Measurements from ENCODE around the gene MORC2. TPM values are rescaled to one million over a fixed set of nuclear protein-coding genes. Genes with fewer than 3 reads are reported as not detected.

MORC2 gene
- total RNA-seq, 2 experiments from 2014 or later: 20.3 to 20.9 TPM

DNA sequence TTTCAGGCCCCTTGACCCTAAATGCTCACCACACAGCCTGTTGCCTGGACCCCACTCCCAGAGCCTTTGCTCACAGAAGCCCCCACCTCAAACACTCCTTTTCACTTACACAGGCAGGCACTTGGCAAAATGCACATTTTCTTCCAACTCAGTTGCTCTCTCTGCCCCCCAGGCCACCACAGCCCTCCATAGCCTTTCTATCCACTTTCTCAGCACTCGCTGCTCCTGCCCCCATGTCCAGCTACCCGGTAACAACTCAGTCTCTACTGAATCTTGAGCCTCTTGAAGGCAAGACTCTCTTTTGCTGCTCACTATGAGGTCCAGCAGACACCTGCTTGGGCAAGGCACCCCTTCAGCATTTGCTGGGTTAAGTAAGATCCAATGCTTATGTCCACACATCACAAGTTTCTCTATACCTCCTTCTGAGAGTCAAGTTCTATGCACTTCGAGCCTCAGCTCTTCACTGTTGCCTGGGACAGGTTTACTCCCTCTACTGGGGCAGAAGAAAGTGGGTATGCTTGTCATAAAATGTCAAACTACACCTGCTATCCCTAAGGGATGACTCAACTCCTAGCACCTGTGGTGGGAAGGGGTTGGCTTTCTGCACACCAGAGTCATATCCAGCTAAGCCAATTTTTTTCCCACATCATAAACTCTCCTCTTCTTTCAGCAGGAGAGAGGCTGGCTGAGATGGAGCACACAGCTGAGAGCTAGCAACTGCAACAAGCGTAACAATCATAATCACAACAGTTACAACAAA is 36.9 kb downstream of the MORC2 start:
- no peak overlapping the region for H3K4me3 Mint-ChIP-seq
- DNase-seq: no peak
- intact Hi-C loops (cut with micrococcal nuclease): no loop called here
- POLR2A ChIA-PET: no interaction called here
- H3K36me3 Mint-ChIP-seq: peaks cover 59% of the 10 kb centered on the region
- peak overlapping the region; percentile 19 for H3K27ac Mint-ChIP-seq
- peaks cover 20% of the 10 kb centered on the region for H3K4me1 Mint-ChIP-seq (ENCODE audit: low read depth)
- no peaks in the 10 kb centered on the region for H3K9me3 Mint-ChIP-seq
- H3K27me3 Mint-ChIP-seq: no peaks in the 10 kb centered on the region
- CTCF ChIA-PET: interaction anchor here (0.9 to 1.7 kb wide), 4 partner anchors 9 to 297 kb away, joined by 4 to 8 read pairs (median 6); no protein-coding TSS in a partner anchor

DNA sequence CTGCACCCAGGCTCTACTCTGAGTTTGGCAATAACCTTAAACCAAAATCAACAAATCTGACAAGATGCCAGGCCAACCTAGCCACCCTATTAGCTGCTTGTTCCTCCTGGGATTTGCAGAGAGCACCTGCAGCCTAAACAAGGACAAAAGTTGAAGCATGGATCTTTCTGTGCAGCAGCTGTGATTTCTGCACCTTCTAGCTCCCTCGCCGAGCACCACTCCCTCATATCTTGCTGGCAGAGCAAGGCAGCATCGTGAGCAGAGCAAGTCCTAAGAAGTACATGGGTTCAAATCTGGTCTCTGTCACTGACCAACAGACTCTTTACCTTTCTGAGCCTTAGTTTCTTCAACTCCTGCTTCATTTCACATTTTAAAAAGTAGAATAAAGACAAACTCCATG is 38.3 kb downstream of the MORC2 start:
- no peaks in the 10 kb centered on the region for H3K9me3 Mint-ChIP-seq
- peaks cover 56% of the 10 kb centered on the region for H3K36me3 Mint-ChIP-seq
- ChIA-PET CTCF (no interaction called here), POLR2A (interaction anchor here (0.6 kb wide), 1 partner anchor 145 kb away, joined by 4 read pairs; no protein-coding TSS in a partner anchor)
- H3K27ac Mint-ChIP-seq: no peak overlapping the region
- DNase-seq: no peak
- no peaks in the 10 kb centered on the region for H3K27me3 Mint-ChIP-seq
- intact Hi-C loops (cut with micrococcal nuclease): no loop called here
- no peak overlapping the region for H3K4me3 Mint-ChIP-seq
- peaks cover 11% of the 10 kb centered on the region for H3K4me1 Mint-ChIP-seq (ENCODE audit: low read depth)

DNA sequence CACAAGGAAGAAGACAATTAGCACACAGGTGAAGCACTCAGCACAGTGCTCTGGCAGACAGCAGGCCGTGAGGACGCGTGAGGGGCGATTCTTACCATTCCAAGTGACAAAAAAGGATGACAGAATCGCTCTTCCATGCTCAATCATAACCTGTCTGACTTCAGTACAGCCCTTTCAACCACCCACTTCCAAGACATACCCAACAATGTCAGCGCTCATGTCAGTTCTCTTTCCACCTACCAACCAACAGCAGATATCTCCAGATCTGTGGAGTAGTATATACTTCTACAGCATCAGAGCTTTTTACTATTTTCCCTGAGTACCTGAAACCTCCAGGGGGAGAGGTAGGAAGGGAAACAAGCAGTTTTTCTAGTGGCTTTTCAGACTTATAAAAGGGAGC is 40.2 kb downstream of the MORC2 start:
- H3K27ac Mint-ChIP-seq: no peak overlapping the region
- no peak for DNase-seq
- intact Hi-C loops (cut with micrococcal nuclease): no loop called here
- no peak overlapping the region for H3K4me3 Mint-ChIP-seq
- H3K36me3 Mint-ChIP-seq: peaks cover 37% of the 10 kb centered on the region
- H3K27me3 Mint-ChIP-seq: no peaks in the 10 kb centered on the region
- H3K9me3 Mint-ChIP-seq: no peaks in the 10 kb centered on the region
- ChIA-PET POLR2A (no interaction called here), CTCF (interaction anchor here (1.1 kb wide), 1 partner anchor 9 kb away, joined by 5 read pairs; no protein-coding TSS in a partner anchor)
- peaks cover 6% of the 10 kb centered on the region for H3K4me1 Mint-ChIP-seq (ENCODE audit: low read depth)

DNA sequence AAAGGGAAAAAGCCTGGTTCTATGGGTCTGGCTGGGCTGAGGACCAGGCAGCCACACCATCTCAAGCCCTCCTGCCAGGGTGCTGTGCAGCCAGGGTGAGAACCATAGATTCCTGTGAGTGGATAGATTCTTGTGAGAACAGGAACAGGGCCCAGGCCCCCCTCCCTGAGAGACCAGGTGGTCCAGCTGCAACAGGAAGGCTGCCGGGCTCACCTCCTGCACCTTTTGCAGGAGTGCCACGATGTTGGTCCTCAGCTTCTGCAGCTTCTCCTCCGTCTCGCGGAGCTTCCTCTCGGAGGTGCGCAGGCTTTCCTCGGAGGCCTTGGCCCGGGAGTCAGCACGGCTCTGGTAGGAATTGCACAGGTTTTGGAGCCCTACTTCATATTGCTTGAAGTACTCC is 40.8 kb downstream of the MORC2 start:
- Mint-ChIP-seq H3K9me3 (no peaks in the 10 kb centered on the region), H3K27ac (no peak overlapping the region)

DNA sequence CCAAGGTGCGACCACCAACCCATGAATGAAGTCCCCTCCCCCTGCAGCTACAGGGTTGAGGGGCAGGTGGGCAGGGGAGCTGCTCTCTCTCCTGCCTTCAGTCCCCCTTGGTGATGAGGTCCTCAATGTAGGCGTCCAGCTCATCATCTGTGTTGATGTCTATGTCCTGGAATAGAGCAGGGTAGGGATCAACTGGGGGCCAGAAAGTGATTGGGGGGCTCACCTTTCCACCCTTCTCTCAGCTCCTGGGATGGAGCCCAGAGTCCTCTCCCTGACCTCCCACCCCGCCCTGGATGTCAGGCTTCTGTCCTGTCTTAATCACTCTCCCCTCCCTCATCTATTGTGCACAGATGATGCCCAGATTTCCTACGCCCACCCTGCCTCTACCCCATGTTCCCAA is 41.9 kb downstream of the MORC2 start:
- CTCF ChIA-PET: interaction anchor here (0.6 to 1.0 kb wide), 3 partner anchors 164 to 292 kb away, joined by 3 to 4 read pairs (median 3); no protein-coding TSS in a partner anchor
- no peaks in the 10 kb centered on the region for H3K27me3 Mint-ChIP-seq
- peaks cover 30% of the 10 kb centered on the region for H3K36me3 Mint-ChIP-seq
- POLR2A ChIA-PET: interaction anchor here (1.1 kb wide), 1 partner anchor 158 kb away, joined by 3 read pairs; no protein-coding TSS in a partner anchor
- DNase-seq: no peak
- no peak overlapping the region for H3K27ac Mint-ChIP-seq
- H3K4me3 Mint-ChIP-seq: no peak overlapping the region
- peaks cover 9% of the 10 kb centered on the region for H3K4me1 Mint-ChIP-seq (ENCODE audit: low read depth)
- intact Hi-C loops (cut with micrococcal nuclease): no loop called here
- H3K9me3 Mint-ChIP-seq: no peaks in the 10 kb centered on the region

More for the DNA sequence above, 40.8 kb downstream of the MORC2 start:
- ChIA-PET POLR2A (no interaction called here), CTCF (no interaction called here)
- peaks cover 36% of the 10 kb centered on the region for H3K36me3 Mint-ChIP-seq
- H3K27me3 Mint-ChIP-seq: no peaks in the 10 kb centered on the region
- no peak for DNase-seq
- H3K4me3 Mint-ChIP-seq: no peak overlapping the region
- intact Hi-C loops (cut with micrococcal nuclease): no loop called here
- H3K4me1 Mint-ChIP-seq (ENCODE audit: low read depth): peaks cover 6% of the 10 kb centered on the region

DNA sequence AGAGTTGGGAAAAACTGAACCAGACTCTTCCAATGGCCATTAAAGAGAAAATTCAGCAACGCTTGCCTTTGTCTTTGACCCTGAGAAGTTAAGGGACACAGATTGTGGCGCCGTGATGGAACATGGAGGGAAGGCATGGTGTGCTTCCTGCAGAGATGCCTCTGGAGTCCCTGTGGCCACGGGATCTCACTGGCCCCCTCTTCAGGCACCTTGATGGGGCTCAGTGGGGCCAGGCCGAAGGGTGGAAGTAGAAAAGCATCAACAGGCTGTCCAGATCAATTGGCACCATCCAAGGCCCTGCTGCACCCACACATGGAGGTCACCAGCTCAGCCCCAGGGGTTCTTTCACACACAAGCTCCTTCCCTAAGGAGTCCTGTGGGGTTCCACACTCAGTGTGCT is 42.9 kb downstream of the MORC2 start:
- intact Hi-C loops (cut with micrococcal nuclease): no loop called here
- no peaks in the 10 kb centered on the region for H3K9me3 Mint-ChIP-seq
- no peak overlapping the region for H3K4me3 Mint-ChIP-seq
- H3K27ac Mint-ChIP-seq: no peak overlapping the region
- H3K36me3 Mint-ChIP-seq: peaks cover 23% of the 10 kb centered on the region
- CTCF ChIA-PET: interaction anchor here (1.0 kb wide), 1 partner anchor 170 kb away, joined by 3 read pairs; no protein-coding TSS in a partner anchor
- no peaks in the 10 kb centered on the region for H3K27me3 Mint-ChIP-seq
- POLR2A ChIA-PET: interaction anchor here (1.1 kb wide), 1 partner anchor 159 kb away, joined by 3 read pairs; no protein-coding TSS in a partner anchor
- DNase-seq: no peak
- peaks cover 10% of the 10 kb centered on the region for H3K4me1 Mint-ChIP-seq (ENCODE audit: low read depth)

DNA sequence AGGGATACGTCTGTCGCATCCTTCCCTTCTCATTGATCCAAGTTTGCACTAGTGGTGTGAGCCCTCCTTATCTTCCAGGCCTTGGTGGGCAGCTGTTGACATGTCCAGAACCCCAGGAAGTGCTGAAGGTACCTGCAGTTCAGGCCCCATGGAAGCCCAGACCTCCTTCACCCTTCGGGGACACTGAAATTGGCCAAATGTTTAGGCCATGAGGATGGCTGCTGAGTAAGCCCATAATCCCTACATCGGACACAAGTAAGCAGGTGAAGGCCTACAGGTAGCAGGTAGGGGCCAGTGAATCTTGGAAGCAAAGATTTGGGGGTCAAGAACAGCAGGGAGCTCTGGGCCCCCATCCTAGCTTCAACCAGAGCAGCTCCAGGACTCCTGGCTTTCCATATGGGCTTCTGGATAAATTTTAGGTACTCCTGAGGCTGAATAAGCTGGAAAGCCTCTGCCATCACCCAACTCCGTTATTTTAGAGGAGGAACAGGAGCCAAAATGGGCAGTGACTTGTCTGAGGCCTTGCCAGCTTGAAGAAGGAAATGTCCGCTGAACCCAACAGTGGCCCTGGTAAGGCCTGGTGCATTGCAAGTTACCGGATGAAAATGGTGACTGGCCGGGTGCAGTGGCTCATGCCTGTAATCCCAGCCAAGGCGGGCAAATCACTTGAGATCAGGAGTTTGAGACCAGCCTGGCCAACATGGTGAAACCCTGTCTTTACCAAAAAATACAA is 45.2 kb downstream of the MORC2 start:
- H3K4me3 Mint-ChIP-seq: no peak overlapping the region
- peaks cover 16% of the 10 kb centered on the region for H3K36me3 Mint-ChIP-seq
- ChIA-PET CTCF (interaction anchor here (0.9 to 2.3 kb wide), 4 partner anchors 9 to 290 kb away, joined by 3 to 8 read pairs (median 3); no protein-coding TSS in a partner anchor), POLR2A (no interaction called here)
- intact Hi-C loops (cut with micrococcal nuclease): no loop called here
- H3K27ac Mint-ChIP-seq: no peak overlapping the region
- no peaks in the 10 kb centered on the region for H3K9me3 Mint-ChIP-seq
- H3K27me3 Mint-ChIP-seq: no peaks in the 10 kb centered on the region
- H3K4me1 Mint-ChIP-seq (ENCODE audit: low read depth): peaks cover 12% of the 10 kb centered on the region
- no peak for DNase-seq

DNA sequence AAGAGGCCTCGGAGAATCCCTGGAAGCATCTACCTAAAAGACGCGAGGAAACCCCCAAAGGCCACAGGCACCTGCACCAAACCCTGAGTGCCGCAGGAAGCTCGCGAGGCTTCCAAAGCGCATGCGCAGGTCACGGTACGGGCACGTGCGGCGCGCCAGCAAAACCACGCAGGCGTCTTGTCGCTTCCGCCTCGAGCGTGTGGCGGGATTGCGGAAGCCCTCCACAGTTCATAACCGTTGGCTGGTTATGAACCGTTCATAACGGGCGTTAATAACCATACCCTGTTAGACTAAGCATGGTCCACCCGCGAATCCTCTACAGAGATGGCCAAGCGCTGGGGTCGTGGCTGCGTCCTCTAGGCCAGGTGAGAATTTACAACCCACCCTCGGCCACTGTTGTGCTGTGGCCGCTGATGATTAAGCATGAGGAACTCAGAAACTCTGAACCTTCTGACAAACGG is 46.4 kb downstream of the MORC2 start:
- intact Hi-C loops (cut with micrococcal nuclease): no loop called here
- DNase-seq: peak; percentile 84
- Mint-ChIP-seq H3K4me1 (ENCODE audit: low read depth) (peaks cover 12% of the 10 kb centered on the region), H3K27me3 (no peaks in the 10 kb centered on the region), H3K4me3 (peak overlapping the region; percentile 72), H3K36me3 (peaks cover 10% of the 10 kb centered on the region), H3K9me3 (no peaks in the 10 kb centered on the region), H3K27ac (peak overlapping the region; percentile 76)
- CTCF ChIA-PET: interaction anchor here (0.8 to 4.6 kb wide), 6 partner anchors 10 to 167 kb away, joined by 3 to 60 read pairs (median 6); partner anchors contain the start of gene TUG1
- POLR2A ChIA-PET: interaction anchor here (0.7 to 1.2 kb wide), 3 partner anchors 19 to 160 kb away, joined by 3 read pairs; partner anchors contain the start of genes MORC2 and TUG1

DNA sequence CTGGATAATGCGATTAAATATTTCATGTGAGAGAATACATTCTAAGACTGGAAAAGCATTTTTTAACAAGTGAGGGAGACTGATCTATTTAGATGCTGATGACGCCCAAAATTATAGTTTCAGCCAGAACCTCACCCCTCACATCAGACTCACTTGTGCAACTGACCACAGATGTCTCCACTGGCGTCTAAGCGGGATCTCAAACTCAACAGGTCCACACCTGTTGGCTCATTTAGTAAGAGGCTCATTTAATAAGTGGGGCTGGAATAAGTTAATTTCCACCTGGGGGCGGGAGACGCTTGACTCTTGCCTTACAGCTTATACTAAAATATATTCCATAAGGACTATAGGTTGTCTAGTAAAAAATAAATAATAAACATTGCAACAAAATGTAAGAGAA is 47.5 kb downstream of the MORC2 start:
- Mint-ChIP-seq H3K36me3 (peaks cover 6% of the 10 kb centered on the region), H3K27me3 (no peaks in the 10 kb centered on the region), H3K27ac (peak overlapping the region; percentile 76), H3K4me3 (peak overlapping the region; percentile 72), H3K4me1 (ENCODE audit: low read depth) (peaks cover 12% of the 10 kb centered on the region), H3K9me3 (no peaks in the 10 kb centered on the region)
- no peak for DNase-seq
- ChIA-PET CTCF (interaction anchor here (0.7 to 4.6 kb wide), 15 partner anchors 9 to 288 kb away, joined by 3 to 60 read pairs (median 5); partner anchors contain the start of gene TUG1), POLR2A (interaction anchor here (1.2 to 1.5 kb wide), 2 partner anchors 20 to 164 kb away, joined by 3 to 5 read pairs; no protein-coding TSS in a partner anchor)
- intact Hi-C loops (cut with micrococcal nuclease): no loop called here

DNA sequence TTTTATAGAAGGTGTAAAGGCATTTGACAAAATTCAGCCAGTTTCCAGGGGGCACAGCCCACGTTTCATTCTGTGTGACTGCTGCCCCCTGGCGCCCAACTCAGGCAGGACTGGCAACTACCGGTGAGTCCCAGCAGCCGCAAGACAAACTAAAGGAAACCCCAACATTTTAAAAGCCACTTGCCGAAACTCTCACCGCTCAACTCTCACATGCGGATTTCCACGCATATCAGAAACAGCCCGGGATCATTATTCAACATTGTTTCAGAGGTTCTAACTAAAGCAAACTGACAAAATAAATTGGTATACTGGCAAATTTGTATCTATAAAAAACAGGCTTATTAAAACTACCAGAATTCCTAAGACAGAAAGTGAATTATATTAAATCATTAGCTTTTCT is 48.2 kb downstream of the MORC2 start:
- intact Hi-C loops (cut with micrococcal nuclease): loop anchor here (1.0 kb wide), 2 partner anchors 157 to 286 kb away; no protein-coding TSS in a partner anchor
- DNase-seq: peak; percentile 87
- H3K27me3 Mint-ChIP-seq: no peaks in the 10 kb centered on the region
- peaks cover 12% of the 10 kb centered on the region for H3K4me1 Mint-ChIP-seq (ENCODE audit: low read depth)
- peak overlapping the region; percentile 3 for H3K27ac Mint-ChIP-seq
- peaks cover 5% of the 10 kb centered on the region for H3K36me3 Mint-ChIP-seq
- peak overlapping the region; percentile 40 for H3K4me3 Mint-ChIP-seq
- peaks cover under 1% of the 10 kb centered on the region for H3K9me3 Mint-ChIP-seq
- CTCF ChIA-PET: interaction anchor here (0.6 to 4.6 kb wide), 27 partner anchors 8 to 1333 kb away, joined by 3 to 60 read pairs (median 4); partner anchors contain the start of genes TCN2 and TUG1
- POLR2A ChIA-PET: interaction anchor here (1.5 kb wide), 1 partner anchor 164 kb away, joined by 5 read pairs; no protein-coding TSS in a partner anchor

DNA sequence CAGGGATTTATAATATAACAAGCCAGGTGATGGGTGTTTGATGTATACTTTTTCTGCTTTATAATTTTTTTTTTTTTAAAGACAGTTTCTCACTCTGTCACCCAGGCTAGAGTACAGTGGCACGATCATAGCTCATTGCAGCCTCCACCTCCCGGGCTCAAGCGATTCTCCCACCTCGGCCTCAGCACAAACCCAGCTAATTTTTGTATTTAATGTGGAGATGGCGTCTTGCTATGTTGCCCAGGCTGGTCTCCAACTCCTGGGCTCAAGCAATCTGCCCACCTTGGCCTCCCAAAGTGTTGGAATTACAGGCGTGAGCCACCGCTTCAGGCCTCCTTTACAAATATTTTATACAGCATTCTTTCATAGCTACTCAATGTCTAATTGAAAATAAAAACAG is 48.6 kb downstream of the MORC2 start:
- ChIA-PET CTCF (interaction anchor here (0.6 to 4.6 kb wide), 33 partner anchors 8 to 1333 kb away, joined by 3 to 60 read pairs (median 4); partner anchors contain the start of genes TCN2 and TUG1), POLR2A (interaction anchor here (1.5 kb wide), 1 partner anchor 165 kb away, joined by 5 read pairs; no protein-coding TSS in a partner anchor)
- DNase-seq: no peak
- Mint-ChIP-seq H3K4me1 (ENCODE audit: low read depth) (peaks cover 12% of the 10 kb centered on the region), H3K9me3 (peaks cover 2% of the 10 kb centered on the region), H3K27ac (no peak overlapping the region), H3K27me3 (no peaks in the 10 kb centered on the region), H3K36me3 (peaks cover 5% of the 10 kb centered on the region), H3K4me3 (no peak overlapping the region)
- intact Hi-C loops (cut with micrococcal nuclease): loop anchor here (1.0 kb wide), 2 partner anchors 157 to 286 kb away; no protein-coding TSS in a partner anchor
